ENCODE results near the gene SCNN1A. TPM values are rescaled to one million over a fixed set of nuclear protein-coding genes. Genes with fewer than 3 reads are reported as not detected.
A peak's percentile ranks its signal among the peaks of the same experiment; 100 is the strongest.

The SCNN1A gene
- total and polyA plus RNA-seq, 2 of the 13 experiments (the other 11 are each of a cell fraction or from before 2014, with no cell fraction given): 1.5 to 14.6 TPM

GRCh38 chr12:6372403-6373003 lies 2.9 kb downstream of the SCNN1A start (continued):
- TF ChIP-seq ZNF484 (CRISPR knock-in tag; IDR thresholded peaks at IDR 0.05; ENCODE audit: borderline replicate concordance, low read depth) (no peak), HMGXB3 (CRISPR knock-in tag; IDR thresholded peaks at IDR 0.05; ENCODE audit: borderline replicate concordance) (peak; percentile 72; the same call in 1 of the 2 replicates), JUN (CRISPR knock-in tag; IDR thresholded peaks at IDR 0.05) (0 out of 2 replicates have a peak, but pooled peaks have one; percentile 27), ZNF446 (CRISPR knock-in tag; IDR thresholded peaks at IDR 0.05) (no peak), ISX (CRISPR knock-in tag; conservative IDR thresholded peaks at IDR 0.05) (no peak), IKZF5 (CRISPR knock-in tag; IDR thresholded peaks at IDR 0.05) (peak; percentile 41; the same call in 1 of the 2 replicates), NFE2 (CRISPR knock-in tag; IDR thresholded peaks at IDR 0.05) (no peak), GATAD1 (CRISPR knock-in tag; IDR thresholded peaks at IDR 0.05) (peak; percentile 56; the same call in 1 of the 2 replicates), GABPA (IDR thresholded peaks at IDR 0.05; ENCODE audit: low read depth, low read length) (no peak), GABPA (CRISPR knock-in tag; IDR thresholded peaks at IDR 0.05; ENCODE audit: low read depth) (peak; percentile 68), POLR2A (IDR thresholded peaks at IDR 0.05; ENCODE audit: insufficient read depth in 1 of 2, low read depth in 2 of 2, low read length in 2 of 2) (peak; percentile 51 to 60; a peak in 3 of 4 replicates), BRCA1 (CRISPR knock-in tag; IDR thresholded peaks at IDR 0.05) (0 out of 2 replicates have a peak, but pooled peaks have one; percentile 25), ZNF205 (CRISPR knock-in tag; IDR thresholded peaks at IDR 0.05) (no peak), TFDP1 (CRISPR knock-in tag; IDR thresholded peaks at IDR 0.05; ENCODE audit: borderline replicate concordance) (no peak), SMYD3 (CRISPR knock-in tag; IDR thresholded peaks at IDR 0.05) (0 out of 2 replicates have a peak, but pooled peaks have one; percentile 23)
- TF ChIP-seq, protein P1, sequence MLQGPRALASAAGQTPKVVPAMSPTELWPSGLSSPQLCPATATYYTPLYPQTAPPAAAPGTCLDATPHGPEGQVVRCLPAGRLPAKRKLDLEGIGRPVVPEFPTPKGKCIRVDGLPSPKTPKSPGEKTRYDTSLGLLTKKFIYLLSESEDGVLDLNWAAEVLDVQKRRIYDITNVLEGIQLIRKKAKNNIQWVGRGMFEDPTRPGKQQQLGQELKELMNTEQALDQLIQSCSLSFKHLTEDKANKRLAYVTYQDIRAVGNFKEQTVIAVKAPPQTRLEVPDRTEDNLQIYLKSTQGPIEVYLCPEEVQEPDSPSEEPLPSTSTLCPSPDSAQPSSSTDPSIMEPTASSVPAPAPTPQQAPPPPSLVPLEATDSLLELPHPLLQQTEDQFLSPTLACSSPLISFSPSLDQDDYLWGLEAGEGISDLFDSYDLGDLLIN (CRISPR knock-in tag; IDR thresholded peaks at IDR 0.05; ENCODE audit: borderline replicate concordance): no peak
- TF ChIP-seq, protein P2, sequence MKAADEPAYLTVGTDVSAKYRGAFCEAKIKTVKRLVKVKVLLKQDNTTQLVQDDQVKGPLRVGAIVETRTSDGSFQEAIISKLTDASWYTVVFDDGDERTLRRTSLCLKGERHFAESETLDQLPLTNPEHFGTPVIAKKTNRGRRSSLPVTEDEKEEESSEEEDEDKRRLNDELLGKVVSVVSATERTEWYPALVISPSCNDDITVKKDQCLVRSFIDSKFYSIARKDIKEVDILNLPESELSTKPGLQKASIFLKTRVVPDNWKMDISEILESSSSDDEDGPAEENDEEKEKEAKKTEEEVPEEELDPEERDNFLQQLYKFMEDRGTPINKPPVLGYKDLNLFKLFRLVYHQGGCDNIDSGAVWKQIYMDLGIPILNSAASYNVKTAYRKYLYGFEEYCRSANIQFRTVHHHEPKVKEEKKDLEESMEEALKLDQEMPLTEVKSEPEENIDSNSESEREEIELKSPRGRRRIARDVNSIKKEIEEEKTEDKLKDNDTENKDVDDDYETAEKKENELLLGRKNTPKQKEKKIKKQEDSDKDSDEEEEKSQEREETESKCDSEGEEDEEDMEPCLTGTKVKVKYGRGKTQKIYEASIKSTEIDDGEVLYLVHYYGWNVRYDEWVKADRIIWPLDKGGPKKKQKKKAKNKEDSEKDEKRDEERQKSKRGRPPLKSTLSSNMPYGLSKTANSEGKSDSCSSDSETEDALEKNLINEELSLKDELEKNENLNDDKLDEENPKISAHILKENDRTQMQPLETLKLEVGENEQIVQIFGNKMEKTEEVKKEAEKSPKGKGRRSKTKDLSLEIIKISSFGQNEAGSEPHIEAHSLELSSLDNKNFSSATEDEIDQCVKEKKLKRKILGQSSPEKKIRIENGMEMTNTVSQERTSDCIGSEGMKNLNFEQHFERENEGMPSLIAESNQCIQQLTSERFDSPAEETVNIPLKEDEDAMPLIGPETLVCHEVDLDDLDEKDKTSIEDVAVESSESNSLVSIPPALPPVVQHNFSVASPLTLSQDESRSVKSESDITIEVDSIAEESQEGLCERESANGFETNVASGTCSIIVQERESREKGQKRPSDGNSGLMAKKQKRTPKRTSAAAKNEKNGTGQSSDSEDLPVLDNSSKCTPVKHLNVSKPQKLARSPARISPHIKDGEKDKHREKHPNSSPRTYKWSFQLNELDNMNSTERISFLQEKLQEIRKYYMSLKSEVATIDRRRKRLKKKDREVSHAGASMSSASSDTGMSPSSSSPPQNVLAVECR (CRISPR knock-in tag; IDR thresholded peaks at IDR 0.05; ENCODE audit: borderline replicate concordance): peak; percentile 13; the same call in 1 of the 2 replicates

Measured in HepG2 (cell line).